Sigmoid colon (tissue), 7 donors: ENCODE measurements around the gene F8. TPM values are rescaled to one million over a fixed set of nuclear protein-coding genes. Genes with fewer than 3 reads are reported as not detected.

Experiments
- DNase-seq: peaks from one replicate; pipeline ENCODE4 v3.0.0-alpha.2; 2019
- H3K27ac ChIP-seq, 4 donors: fragments of 200-600 bp; sonication (generic); one replicate each; pipeline ENCODE4 v1.5.1; 2016 to 2019; ENCODE audit warnings: mild to moderate bottlenecking in 1 of 4
- H3K27me3 ChIP-seq, 3 donors: fragments of 200-600 bp; sonication (generic); one replicate each; pipeline ENCODE4 v1.5.1; 2019; ENCODE audit warnings: mild to moderate bottlenecking in 1 of 3
- H3K36me3 ChIP-seq, 4 donors: fragments of 200-600 bp; sonication (generic); one replicate each; pipeline ENCODE4 v1.5.1; 2016 to 2019
- H3K4me1 ChIP-seq, 4 donors: fragments of 200-600 bp; sonication (generic); one replicate each; pipeline ENCODE4 v1.5.1; 2017 to 2019
- H3K4me3 ChIP-seq, 4 donors: fragments of 200-600 bp; sonication (generic); one replicate each; pipeline ENCODE4 v1.5.1; 2017 to 2019; ENCODE audit warnings: mild to moderate bottlenecking in 2 of 4, moderate library complexity in 1 of 4
- H3K9me3 ChIP-seq, 4 donors: fragments of 200-600 bp in 3 of 4; sonication (generic) in 3 of 4; one replicate each; pipeline versions ENCODE4 v1.5.1 to v1.6.1; 2013 to 2019
- CTCF ChIP-seq, 4 experiments: fragments of 450-650 bp in 3 of 4; fragments of 200-600 bp in 1 of 4; IDR thresholded peaks; one replicate each; pipeline ENCODE4 v1.5.1; 2016 to 2019; ENCODE audit warnings: antibody characterized with exemption in 4 of 4, mild to moderate bottlenecking in 3 of 4, moderate library complexity in 2 of 4
- EP300 ChIP-seq, 4 donors: sonication (generic); formaldehyde crosslinking; IDR thresholded peaks; one replicate each; pipeline ENCODE4 v1.6.1; 2017; ENCODE audit warnings: antibody characterized with exemption in 4 of 4
- POLR2A ChIP-seq, 2 donors: fragments of 450-650 bp; IDR thresholded peaks; one replicate each; pipeline ENCODE4 v1.6.1; 2016; ENCODE audit warnings: antibody characterized with exemption in 2 of 2, mild to moderate bottlenecking in 2 of 2, moderate library complexity in 2 of 2
- POLR2AphosphoS5 ChIP-seq, 4 donors: sonication (generic); formaldehyde crosslinking; IDR thresholded peaks; one replicate each; pipeline ENCODE4 v1.6.1; 2017; ENCODE audit warnings: antibody characterized with exemption in 4 of 4
- WGBS, 2 donors: extraction: QIAGEN DNeasy Blood & Tissue Kit; methylation state at CpG; one replicate each; pipeline ENCODE4 v1.1.7; 2013; 5-methylcytosine and 5-hydroxymethylcytosine counted together
- intact Hi-C: fragments of 100-400 bp; cut with DNase I; formaldehyde crosslinking; loops from one replicate; pipeline ENCODE4 v1.15.1; 2023
- polyA plus RNA-seq, 3 donors: library from polyadenylated mRNA; stranded (reverse); fragments of 200-250 nt; gene quantifications; one replicate each; pipeline ENCODE4 v1.2.3, GENCODE V29; 2013
- total RNA-seq, 4 donors: library from RNA; depleted of rRNA; stranded (reverse); fragments of >200 nt; gene quantifications; one replicate each; pipeline ENCODE4 v1.1.0, GENCODE V29; 2016
- donor health status: healthy with polysubstance abuse.
- donor health status: Bipolar disorder and iron deficiency.
- donor health status: healthy.

The F8 gene
- total and polyA plus RNA-seq, 7 donors, result 2.4 to 20.2 (median 10.0) TPM

- intact Hi-C loops, result no loop called here
- Histone ChIP-seq H3K4me1 (no peaks in the 10 kb centered on the region), H3K4me3 (no peak overlapping the region), H3K36me3 (no peaks in the 10 kb centered on the region), H3K9me3 (no peaks in the 10 kb centered on the region), H3K27me3 (no peaks in the 10 kb centered on the region), H3K27ac (no peak overlapping the region)
- WGBS, 2 donors, result 98 to 99% methylated on average over 2 of the region's 2 CpGs
- TF ChIP-seq EP300 (IDR thresholded peaks at IDR 0.05), result no peak
- TF ChIP-seq CTCF (IDR thresholded peaks at IDR 0.05), result no peak
- no peak for TF ChIP-seq POLR2A (IDR thresholded peaks at IDR 0.05)
- no peak for TF ChIP-seq POLR2AphosphoS5 (IDR thresholded peaks at IDR 0.05)
- no peak for DNase-seq
These were observed 17.3 kb downstream of the F8 start for GRCh38 chrX:155005190-155005589.

- WGBS, 2 donors, result 85 to 86% methylated on average over 4 of the region's 4 CpGs
- Histone ChIP-seq H3K36me3 (no peaks in the 10 kb centered on the region), H3K4me1 (no peaks in the 10 kb centered on the region), H3K27me3 (no peaks in the 10 kb centered on the region), H3K4me3 (no peak overlapping the region), H3K27ac (no peak overlapping the region), H3K9me3 (no peaks in the 10 kb centered on the region)
- TF ChIP-seq EP300 (IDR thresholded peaks at IDR 0.05), result no peak
- no peak for TF ChIP-seq POLR2A (IDR thresholded peaks at IDR 0.05)
- no peak for TF ChIP-seq POLR2AphosphoS5 (IDR thresholded peaks at IDR 0.05)
- no peak for TF ChIP-seq CTCF (IDR thresholded peaks at IDR 0.05)
- intact Hi-C loops, result no loop called here
- DNase-seq, result no peak
These were observed 20.6 kb downstream of the F8 start for GRCh38 chrX:155001873-155002272.

- no peak overlapping the region for H3K27ac ChIP-seq
- H3K36me3 ChIP-seq, result no peaks in the 10 kb centered on the region
- TF ChIP-seq POLR2A (IDR thresholded peaks at IDR 0.05) (no peak), EP300 (IDR thresholded peaks at IDR 0.05) (no peak), CTCF (IDR thresholded peaks at IDR 0.05) (no peak), POLR2AphosphoS5 (IDR thresholded peaks at IDR 0.05) (no peak)
- no peak for DNase-seq
- no peaks in the 10 kb centered on the region for H3K27me3 ChIP-seq
- 91 to 96% methylated on average over 1 of the region's 1 CpG for WGBS, 2 donors
- H3K4me1 ChIP-seq, result no peaks in the 10 kb centered on the region
- H3K4me3 ChIP-seq, result no peak overlapping the region
- intact Hi-C loops, result no loop called here
- no peaks in the 10 kb centered on the region for H3K9me3 ChIP-seq
These were observed 21.7 kb downstream of the F8 start for GRCh38 chrX:155000841-155001240.

- Histone ChIP-seq H3K27ac (no peak overlapping the region), H3K36me3 (no peaks in the 10 kb centered on the region), H3K4me3 (no peak overlapping the region), H3K4me1 (no peaks in the 10 kb centered on the region), H3K27me3 (no peaks in the 10 kb centered on the region), H3K9me3 (no peaks in the 10 kb centered on the region)
- 94 to 100% methylated on average over 1 of the region's 1 CpG for WGBS, 2 donors
- no peak for TF ChIP-seq POLR2AphosphoS5 (IDR thresholded peaks at IDR 0.05)
- TF ChIP-seq CTCF (IDR thresholded peaks at IDR 0.05), result no peak
- TF ChIP-seq POLR2A (IDR thresholded peaks at IDR 0.05), result no peak
- no peak for TF ChIP-seq EP300 (IDR thresholded peaks at IDR 0.05)
- no peak for DNase-seq
- intact Hi-C loops, result no loop called here
These were observed 24.2 kb downstream of the F8 start for GRCh38 chrX:154998204-154998880.

GRCh38 chrX:154991476-154991875, 31.0 kb downstream of the F8 start:
- intact Hi-C loops, result no loop called here
- Histone ChIP-seq H3K27ac (no peak overlapping the region), H3K27me3 (no peaks in the 10 kb centered on the region), H3K4me1 (no peaks in the 10 kb centered on the region), H3K36me3 (no peaks in the 10 kb centered on the region), H3K4me3 (no peak overlapping the region), H3K9me3 (no peaks in the 10 kb centered on the region)
- WGBS, 2 donors, result 83 to 100% methylated on average over 1 of the region's 1 CpG
- no peak for DNase-seq
- TF ChIP-seq POLR2AphosphoS5 (IDR thresholded peaks at IDR 0.05) (no peak), POLR2A (IDR thresholded peaks at IDR 0.05) (no peak), EP300 (IDR thresholded peaks at IDR 0.05) (no peak), CTCF (IDR thresholded peaks at IDR 0.05) (no peak)
